SU-DHL-6 (cell line): ENCODE measurements around the gene COPG1.

Source experiments
- H2AFZ ChIP-seq: fragments of 200-600 bp; sonication (generic); 2 replicates; pipeline ENCODE4 v1.6.1; 2014; ENCODE audit warnings: low read depth, mild to moderate bottlenecking, moderate library complexity, mixed read lengths, antibody characterized with exemption, low read length; ENCODE audit not compliant: severe bottlenecking
- H3F3A ChIP-seq: fragments of 200-600 bp; shearing (Covaris generic); 2 replicates; pipeline ENCODE4 v1.6.0; 2016; ENCODE audit warnings: antibody characterized with exemption, mild to moderate bottlenecking; ENCODE audit not compliant: insufficient read depth
- H3K27ac ChIP-seq: fragments of 200-600 bp; sonication (generic); 2 replicates; pipeline ENCODE4 v1.5.1; 2016; ENCODE audit warnings: low read depth, mild to moderate bottlenecking, low read length, moderate library complexity, mixed read lengths
- H3K27me3 ChIP-seq: fragments of 200-600 bp; sonication (generic), shearing (Covaris generic); 2 replicates; pipeline ENCODE4 v1.6.0; 2014; ENCODE audit warnings: mild to moderate bottlenecking, low read length
- H3K36me3 ChIP-seq: fragments of 200-600 bp; sonication (generic); 2 replicates; pipeline ENCODE4 v1.6.1; 2014; ENCODE audit warnings: mild to moderate bottlenecking, low read length, mixed read lengths
- H3K4me2 ChIP-seq: fragments of 300-600, 200-600 bp; shearing (Covaris generic), sonication (generic); 2 replicates; pipeline ENCODE4 v1.6.0; 2014; ENCODE audit warnings: low read length, low read depth, mild to moderate bottlenecking; ENCODE audit not compliant: poor library complexity, severe bottlenecking
- H3K4me3 ChIP-seq: fragments of 200-600 bp; sonication (generic); 2 replicates; pipeline ENCODE4 v1.5.1; 2014; ENCODE audit warnings: antibody characterized with exemption, low read length, mild to moderate bottlenecking, mixed read lengths; ENCODE audit not compliant: insufficient read depth, poor library complexity, severe bottlenecking
- H3K79me2 ChIP-seq: fragments of 200-600 bp; sonication (generic); 2 replicates; pipeline ENCODE4 v1.6.1; 2014; ENCODE audit warnings: mild to moderate bottlenecking, low read length, moderate library complexity; ENCODE audit not compliant: insufficient read depth
- H3K9ac ChIP-seq: fragments of 200-600 bp; sonication (generic); 2 replicates; pipeline ENCODE4 v1.7.0; 2014; ENCODE audit warnings: mild to moderate bottlenecking, low read length
- H3K9me2 ChIP-seq: fragments of 200-600 bp; sonication (generic); replicated peaks from 2 replicates; pipeline ENCODE4 v1.6.1; 2014; ENCODE audit warnings: low read length; ENCODE audit not compliant: insufficient read depth
- H3K9me3 ChIP-seq: fragments of 200-600 bp; sonication (generic); 2 replicates; pipeline ENCODE4 v1.6.1; 2014; ENCODE audit warnings: low read length, mixed read lengths; ENCODE audit not compliant: insufficient read depth
- H4K20me1 ChIP-seq: fragments of 200-600 bp; sonication (generic); 2 replicates; pipeline ENCODE4 v1.6.1; 2014; ENCODE audit warnings: low read depth, mild to moderate bottlenecking, antibody characterized with exemption, low read length, moderate library complexity, mixed read lengths
- EZH2phosphoT487 ChIP-seq: fragments of 200-600 bp; sonication (generic), shearing (Covaris generic); conservative IDR thresholded peaks from 2 replicates; pipeline ENCODE4 v1.6.1; 2018; ENCODE audit warnings: mild to moderate bottlenecking, antibody characterized with exemption, low read length, moderate library complexity, mixed read lengths
- TF ChIP-seq, protein P1 (sequence below): fragments of 200-600 bp; sonication (generic); IDR thresholded peaks from one replicate; pipeline ENCODE4 v1.5.1; 2017; ENCODE audit warnings: antibody characterized with exemption, mild to moderate bottlenecking, low read length, moderate library complexity; ENCODE audit not compliant: insufficient read depth, poor library complexity, severe bottlenecking

COPG1 gene

DNA sequence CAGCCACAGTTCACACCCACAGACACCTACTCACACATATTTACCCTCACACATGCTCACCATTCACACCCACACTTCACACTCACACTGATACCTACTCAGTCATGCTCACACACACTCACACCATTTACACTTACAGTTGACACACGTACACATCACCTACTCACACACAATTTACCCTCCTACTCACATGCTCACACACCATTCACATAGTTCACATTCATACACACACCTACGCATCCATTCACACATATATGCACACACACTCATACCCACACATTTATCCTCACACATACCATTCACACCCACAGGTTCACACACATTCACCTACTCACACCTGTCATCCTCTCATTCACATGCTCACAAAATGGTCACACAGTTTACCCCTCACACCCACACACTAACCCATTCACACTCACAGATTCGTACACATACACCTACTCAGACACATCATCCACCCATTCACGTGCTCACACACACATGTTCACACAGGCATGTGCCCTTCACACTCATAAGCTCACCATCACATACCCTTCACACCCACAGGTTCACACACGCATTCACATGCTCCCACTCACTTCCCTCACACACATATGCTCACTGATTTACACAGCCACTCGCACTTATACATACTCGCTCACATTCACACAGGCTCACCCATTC lies 71.5 kb downstream of the COPG1 start:
- Histone ChIP-seq H3K4me3 (no peak overlapping the region), H4K20me1 (no peaks in the 10 kb centered on the region), H3K4me2 (no peak overlapping the region), H3K36me3 (no peaks in the 10 kb centered on the region), H3K9ac (no peak overlapping the region), H3K27ac (no peak overlapping the region), H3K9me3 (no peaks in the 10 kb centered on the region), H3K27me3 (no peaks in the 10 kb centered on the region), H3K9me2 (no peaks in the 10 kb centered on the region), H2AFZ (no peak overlapping the region), H3K79me2 (no peaks in the 10 kb centered on the region), H3F3A (no peaks in the 10 kb centered on the region)
- TF ChIP-seq, protein P1, sequence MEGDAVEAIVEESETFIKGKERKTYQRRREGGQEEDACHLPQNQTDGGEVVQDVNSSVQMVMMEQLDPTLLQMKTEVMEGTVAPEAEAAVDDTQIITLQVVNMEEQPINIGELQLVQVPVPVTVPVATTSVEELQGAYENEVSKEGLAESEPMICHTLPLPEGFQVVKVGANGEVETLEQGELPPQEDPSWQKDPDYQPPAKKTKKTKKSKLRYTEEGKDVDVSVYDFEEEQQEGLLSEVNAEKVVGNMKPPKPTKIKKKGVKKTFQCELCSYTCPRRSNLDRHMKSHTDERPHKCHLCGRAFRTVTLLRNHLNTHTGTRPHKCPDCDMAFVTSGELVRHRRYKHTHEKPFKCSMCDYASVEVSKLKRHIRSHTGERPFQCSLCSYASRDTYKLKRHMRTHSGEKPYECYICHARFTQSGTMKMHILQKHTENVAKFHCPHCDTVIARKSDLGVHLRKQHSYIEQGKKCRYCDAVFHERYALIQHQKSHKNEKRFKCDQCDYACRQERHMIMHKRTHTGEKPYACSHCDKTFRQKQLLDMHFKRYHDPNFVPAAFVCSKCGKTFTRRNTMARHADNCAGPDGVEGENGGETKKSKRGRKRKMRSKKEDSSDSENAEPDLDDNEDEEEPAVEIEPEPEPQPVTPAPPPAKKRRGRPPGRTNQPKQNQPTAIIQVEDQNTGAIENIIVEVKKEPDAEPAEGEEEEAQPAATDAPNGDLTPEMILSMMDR, result no peak
- TF ChIP-seq EZH2phosphoT487, result no peak

DNA sequence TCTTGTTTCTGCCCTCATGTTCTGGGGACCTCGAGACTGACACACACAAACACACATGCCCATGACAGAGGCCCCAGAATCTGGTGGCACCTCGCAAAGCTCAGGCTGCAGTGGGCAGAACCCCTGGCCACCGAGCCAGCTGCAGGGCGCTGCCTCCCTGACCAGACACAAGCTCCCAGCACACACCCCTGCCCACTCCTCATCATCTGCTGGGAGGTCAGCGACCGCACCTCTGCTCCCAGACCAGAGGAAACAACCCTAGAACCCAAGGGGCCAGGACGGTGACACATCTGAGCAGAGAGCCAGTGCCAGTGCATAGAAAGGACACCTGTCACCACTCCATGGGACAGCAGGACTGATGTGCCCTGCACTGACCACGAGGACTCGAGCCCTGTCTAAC lies 72.5 kb downstream of the COPG1 start:
- Histone ChIP-seq H3K9ac (no peak overlapping the region), H3K9me2 (no peaks in the 10 kb centered on the region), H3K27ac (no peak overlapping the region), H3K4me2 (no peak overlapping the region), H3K79me2 (no peaks in the 10 kb centered on the region), H3K36me3 (no peaks in the 10 kb centered on the region), H3K27me3 (no peaks in the 10 kb centered on the region), H3F3A (no peaks in the 10 kb centered on the region), H4K20me1 (no peaks in the 10 kb centered on the region), H2AFZ (no peak overlapping the region), H3K9me3 (no peaks in the 10 kb centered on the region), H3K4me3 (no peak overlapping the region)
- TF ChIP-seq, protein P1, result no peak
- TF ChIP-seq EZH2phosphoT487, result no peak

DNA sequence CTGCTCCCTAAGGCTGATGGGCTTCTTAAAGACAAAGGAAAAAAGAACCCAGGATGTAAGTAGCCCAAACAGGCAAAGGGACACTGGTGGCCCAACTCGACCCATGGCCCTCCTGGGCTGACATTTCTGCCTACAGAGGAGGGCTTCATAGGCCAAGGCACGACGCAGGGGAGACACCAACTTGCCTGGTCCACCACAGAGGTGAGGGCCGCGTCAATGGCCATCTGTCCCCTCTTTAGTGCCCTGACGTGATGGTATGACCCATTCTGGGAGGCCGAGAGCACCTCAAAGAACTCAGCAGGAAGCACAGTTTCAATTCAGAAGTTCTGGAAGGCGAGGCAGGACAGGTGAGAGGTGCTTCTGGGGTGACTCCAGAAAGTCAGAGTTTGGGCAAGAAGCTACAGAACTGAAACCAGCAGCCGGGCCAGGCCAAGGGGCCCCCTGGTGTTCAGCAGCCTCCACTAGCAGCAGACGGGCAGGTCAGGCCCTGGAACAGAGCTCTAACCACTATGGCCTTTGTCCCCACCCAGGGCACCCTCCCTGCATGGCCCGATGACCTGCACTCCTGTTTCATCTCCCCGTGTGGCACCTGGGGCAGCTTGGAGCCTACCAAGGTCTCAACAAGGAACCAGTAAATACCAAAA lies 74.4 kb downstream of the COPG1 start:
- Histone ChIP-seq H3K4me3 (no peak overlapping the region), H4K20me1 (no peaks in the 10 kb centered on the region), H3K9ac (no peak overlapping the region), H3K79me2 (no peaks in the 10 kb centered on the region), H3F3A (no peaks in the 10 kb centered on the region), H2AFZ (no peak overlapping the region), H3K9me3 (no peaks in the 10 kb centered on the region), H3K27ac (no peak overlapping the region), H3K27me3 (no peaks in the 10 kb centered on the region), H3K9me2 (no peaks in the 10 kb centered on the region), H3K4me2 (no peak overlapping the region), H3K36me3 (no peaks in the 10 kb centered on the region)
- TF ChIP-seq, protein P1, result no peak
